WTC11 (cell line): ENCODE measurements around the gene CYP2U1.

Experiments
- ELF4 ChIP-seq: sonication (generic); formaldehyde crosslinking; IDR thresholded peaks from 2 replicates; pipeline ENCODE4 v1.8.1; 2022; ENCODE audit warnings: low read depth, mild to moderate bottlenecking, moderate library complexity, missing genetic modification reagents
- EMX1 ChIP-seq: fragments of 250-450 bp; sonication (Bioruptor Pico); IDR thresholded peaks from 2 replicates; pipeline ENCODE4 v1.8.0; 2021; ENCODE audit warnings: mild to moderate bottlenecking
- HMGA2 ChIP-seq: fragments of 250-450 bp; sonication (Bioruptor Pico); IDR thresholded peaks from 2 replicates; pipeline ENCODE4 v1.4.0; 2021; ENCODE audit warnings: mild to moderate bottlenecking, moderate library complexity
- NFYB ChIP-seq: sonication (generic); formaldehyde crosslinking; conservative IDR thresholded peaks from 2 replicates; pipeline ENCODE4 v1.8.0; 2022; ENCODE audit warnings: low read depth, missing genetic modification reagents
- NR2C2 ChIP-seq: sonication (generic); formaldehyde crosslinking; IDR thresholded peaks from 2 replicates; pipeline ENCODE4 v1.8.0; 2022; ENCODE audit warnings: mild to moderate bottlenecking, missing genetic modification reagents
- NR3C1 ChIP-seq: sonication (generic); formaldehyde crosslinking; conservative IDR thresholded peaks from 2 replicates; pipeline ENCODE4 v1.8.1; 2023; ENCODE audit warnings: low read depth, mild to moderate bottlenecking, missing genetic modification reagents
- RELA ChIP-seq: sonication (generic); formaldehyde crosslinking; IDR thresholded peaks from 2 replicates; pipeline ENCODE4 v1.8.1; 2022; ENCODE audit warnings: missing genetic modification reagents, mild to moderate bottlenecking, borderline replicate concordance
- ZNF121 ChIP-seq: sonication (generic); formaldehyde crosslinking; IDR thresholded peaks from 2 replicates; pipeline ENCODE4 v1.8.0; 2023; ENCODE audit warnings: missing genetic modification reagents
- ZNF396 ChIP-seq: fragments of 250-450 bp; sonication (Bioruptor Pico); IDR thresholded peaks from 2 replicates; pipeline ENCODE4 v1.8.0; 2021; ENCODE audit warnings: mild to moderate bottlenecking, moderate library complexity, borderline replicate concordance
- TF ChIP-seq, protein P1 (sequence below): fragments of 200-600 bp; IDR thresholded peaks from 2 replicates; pipeline ENCODE4 v1.8.0; 2022; ENCODE audit warnings: antibody characterized with exemption
- TF ChIP-seq, protein P2 (sequence below): sonication (generic); formaldehyde crosslinking; IDR thresholded peaks from 2 replicates; pipeline ENCODE4 v1.8.0; 2022; ENCODE audit warnings: mild to moderate bottlenecking, missing genetic modification reagents
- TF ChIP-seq, protein P3 (sequence below): sonication (generic); formaldehyde crosslinking; IDR thresholded peaks from 2 replicates; pipeline ENCODE4 v1.8.1; 2023; ENCODE audit warnings: mild to moderate bottlenecking, missing genetic modification reagents, moderate library complexity
- TF ChIP-seq, protein P4 (sequence below): sonication (generic); formaldehyde crosslinking; IDR thresholded peaks from 2 replicates; pipeline ENCODE4 v1.8.0; 2023; ENCODE audit warnings: mild to moderate bottlenecking, missing genetic modification reagents
- TF ChIP-seq, protein P5 (sequence below): sonication (generic); formaldehyde crosslinking; IDR thresholded peaks from 2 replicates; pipeline ENCODE4 v1.8.1; 2023; ENCODE audit warnings: mild to moderate bottlenecking, missing genetic modification reagents, moderate library complexity

DNA sequence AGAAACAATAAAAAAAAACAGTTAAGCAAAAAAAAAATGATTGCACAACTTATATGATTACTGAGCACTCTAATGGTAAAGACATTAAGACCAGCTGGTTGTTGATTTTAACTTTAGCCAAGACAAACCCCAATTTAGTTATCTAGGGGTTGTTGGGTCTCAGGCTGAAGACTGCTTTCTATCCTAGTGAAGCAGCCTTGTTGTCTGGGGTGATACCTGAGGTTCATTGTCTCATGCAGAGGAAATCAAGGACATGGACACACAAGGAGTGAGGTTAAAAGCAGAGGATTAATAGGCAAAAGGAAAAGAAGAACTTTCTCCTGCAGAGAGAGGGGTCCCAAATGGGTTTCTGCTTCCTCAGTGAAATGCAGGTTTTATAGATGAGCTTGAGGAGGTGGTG lies 40.0 kb upstream of the CYP2U1 start:
- TF ChIP-seq, protein P1, sequence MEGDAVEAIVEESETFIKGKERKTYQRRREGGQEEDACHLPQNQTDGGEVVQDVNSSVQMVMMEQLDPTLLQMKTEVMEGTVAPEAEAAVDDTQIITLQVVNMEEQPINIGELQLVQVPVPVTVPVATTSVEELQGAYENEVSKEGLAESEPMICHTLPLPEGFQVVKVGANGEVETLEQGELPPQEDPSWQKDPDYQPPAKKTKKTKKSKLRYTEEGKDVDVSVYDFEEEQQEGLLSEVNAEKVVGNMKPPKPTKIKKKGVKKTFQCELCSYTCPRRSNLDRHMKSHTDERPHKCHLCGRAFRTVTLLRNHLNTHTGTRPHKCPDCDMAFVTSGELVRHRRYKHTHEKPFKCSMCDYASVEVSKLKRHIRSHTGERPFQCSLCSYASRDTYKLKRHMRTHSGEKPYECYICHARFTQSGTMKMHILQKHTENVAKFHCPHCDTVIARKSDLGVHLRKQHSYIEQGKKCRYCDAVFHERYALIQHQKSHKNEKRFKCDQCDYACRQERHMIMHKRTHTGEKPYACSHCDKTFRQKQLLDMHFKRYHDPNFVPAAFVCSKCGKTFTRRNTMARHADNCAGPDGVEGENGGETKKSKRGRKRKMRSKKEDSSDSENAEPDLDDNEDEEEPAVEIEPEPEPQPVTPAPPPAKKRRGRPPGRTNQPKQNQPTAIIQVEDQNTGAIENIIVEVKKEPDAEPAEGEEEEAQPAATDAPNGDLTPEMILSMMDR: no peak
- TF ChIP-seq EMX1: no peak
- TF ChIP-seq ZNF121 (CRISPR knock-in tag): no peak
- no peak for TF ChIP-seq RELA (CRISPR knock-in tag)
- TF ChIP-seq NFYB (CRISPR knock-in tag): no peak
- no peak for TF ChIP-seq ZNF396
- TF ChIP-seq, protein P2, sequence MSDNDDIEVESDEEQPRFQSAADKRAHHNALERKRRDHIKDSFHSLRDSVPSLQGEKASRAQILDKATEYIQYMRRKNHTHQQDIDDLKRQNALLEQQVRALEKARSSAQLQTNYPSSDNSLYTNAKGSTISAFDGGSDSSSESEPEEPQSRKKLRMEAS (CRISPR knock-in tag): no peak
- no peak for TF ChIP-seq NR2C2 (CRISPR knock-in tag)
- TF ChIP-seq HMGA2: no peak
- no peak for TF ChIP-seq ELF4
- TF ChIP-seq, protein P3, sequence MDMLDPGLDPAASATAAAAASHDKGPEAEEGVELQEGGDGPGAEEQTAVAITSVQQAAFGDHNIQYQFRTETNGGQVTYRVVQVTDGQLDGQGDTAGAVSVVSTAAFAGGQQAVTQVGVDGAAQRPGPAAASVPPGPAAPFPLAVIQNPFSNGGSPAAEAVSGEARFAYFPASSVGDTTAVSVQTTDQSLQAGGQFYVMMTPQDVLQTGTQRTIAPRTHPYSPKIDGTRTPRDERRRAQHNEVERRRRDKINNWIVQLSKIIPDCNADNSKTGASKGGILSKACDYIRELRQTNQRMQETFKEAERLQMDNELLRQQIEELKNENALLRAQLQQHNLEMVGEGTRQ: no peak
- TF ChIP-seq NR3C1 (CRISPR knock-in tag): no peak
- TF ChIP-seq, protein P4, sequence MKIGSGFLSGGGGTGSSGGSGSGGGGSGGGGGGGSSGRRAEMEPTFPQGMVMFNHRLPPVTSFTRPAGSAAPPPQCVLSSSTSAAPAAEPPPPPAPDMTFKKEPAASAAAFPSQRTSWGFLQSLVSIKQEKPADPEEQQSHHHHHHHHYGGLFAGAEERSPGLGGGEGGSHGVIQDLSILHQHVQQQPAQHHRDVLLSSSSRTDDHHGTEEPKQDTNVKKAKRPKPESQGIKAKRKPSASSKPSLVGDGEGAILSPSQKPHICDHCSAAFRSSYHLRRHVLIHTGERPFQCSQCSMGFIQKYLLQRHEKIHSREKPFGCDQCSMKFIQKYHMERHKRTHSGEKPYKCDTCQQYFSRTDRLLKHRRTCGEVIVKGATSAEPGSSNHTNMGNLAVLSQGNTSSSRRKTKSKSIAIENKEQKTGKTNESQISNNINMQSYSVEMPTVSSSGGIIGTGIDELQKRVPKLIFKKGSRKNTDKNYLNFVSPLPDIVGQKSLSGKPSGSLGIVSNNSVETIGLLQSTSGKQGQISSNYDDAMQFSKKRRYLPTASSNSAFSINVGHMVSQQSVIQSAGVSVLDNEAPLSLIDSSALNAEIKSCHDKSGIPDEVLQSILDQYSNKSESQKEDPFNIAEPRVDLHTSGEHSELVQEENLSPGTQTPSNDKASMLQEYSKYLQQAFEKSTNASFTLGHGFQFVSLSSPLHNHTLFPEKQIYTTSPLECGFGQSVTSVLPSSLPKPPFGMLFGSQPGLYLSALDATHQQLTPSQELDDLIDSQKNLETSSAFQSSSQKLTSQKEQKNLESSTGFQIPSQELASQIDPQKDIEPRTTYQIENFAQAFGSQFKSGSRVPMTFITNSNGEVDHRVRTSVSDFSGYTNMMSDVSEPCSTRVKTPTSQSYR (CRISPR knock-in tag): no peak
- TF ChIP-seq, protein P5, sequence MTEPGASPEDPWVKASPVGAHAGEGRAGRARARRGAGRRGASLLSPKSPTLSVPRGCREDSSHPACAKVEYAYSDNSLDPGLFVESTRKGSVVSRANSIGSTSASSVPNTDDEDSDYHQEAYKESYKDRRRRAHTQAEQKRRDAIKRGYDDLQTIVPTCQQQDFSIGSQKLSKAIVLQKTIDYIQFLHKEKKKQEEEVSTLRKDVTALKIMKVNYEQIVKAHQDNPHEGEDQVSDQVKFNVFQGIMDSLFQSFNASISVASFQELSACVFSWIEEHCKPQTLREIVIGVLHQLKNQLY (CRISPR knock-in tag): no peak
